ENCODE results near the gene DHRS4L2.
"Not testable (repeated sequence)": the region's sequence is repeated elsewhere in the genome, so short reads cannot be mapped to it uniquely, and the experiment has no call there.

DHRS4L2 gene

GRCh38 chr14:23988607-23989363 is at the start of gene DHRS4L2:
TSS of gene DHRS4L2 (plus strand) at chr14:23988929. CDS start at chr14:23988948, 19 bp downstream.
- DNase-seq (ENCODE audit: extremely low spot score); CTCF ChIA-PET; POLR2A ChIA-PET: not testable (repeated sequence)

- no peak for DNase-seq (ENCODE audit: extremely low spot score)
- ChIA-PET POLR2A (no interaction called here), CTCF (no interaction called here)
- TF ChIP-seq HDGF (IDR thresholded peaks at IDR 0.05; ENCODE audit: borderline replicate concordance) (no peak), FOXM1 (IDR thresholded peaks at IDR 0.05; ENCODE audit: borderline replicate concordance) (no peak), LEF1 (IDR thresholded peaks at IDR 0.05; ENCODE audit: borderline replicate concordance) (no peak), FOXA1 (IDR thresholded peaks at IDR 0.05) (no peak)
Measured at GRCh38 chr14:23939607-23940326, 49.0 kb upstream of the DHRS4L2 start.

- TF ChIP-seq ELF4 (IDR thresholded peaks at IDR 0.05): no peak
- no peak for TF ChIP-seq NFRKB (IDR thresholded peaks at IDR 0.05)
- TF ChIP-seq FOXA1 (IDR thresholded peaks at IDR 0.05): no peak
- no peak for TF ChIP-seq FOXM1 (IDR thresholded peaks at IDR 0.05; ENCODE audit: borderline replicate concordance)
- no peak for TF ChIP-seq LEF1 (IDR thresholded peaks at IDR 0.05; ENCODE audit: borderline replicate concordance)
- no peak for TF ChIP-seq ARNT (IDR thresholded peaks at IDR 0.05)
- TF ChIP-seq FOXK2 (IDR thresholded peaks at IDR 0.05): no peak
- no peak for TF ChIP-seq HDGF (IDR thresholded peaks at IDR 0.05; ENCODE audit: borderline replicate concordance)
- no peak for TF ChIP-seq SP1 (IDR thresholded peaks at IDR 0.05)
- no peak for TF ChIP-seq BHLHE40 (IDR thresholded peaks at IDR 0.05; ENCODE audit: borderline replicate concordance)
- TF ChIP-seq SUZ12 (IDR thresholded peaks at IDR 0.05): no peak
- TF ChIP-seq PKNOX1 (IDR thresholded peaks at IDR 0.05): no peak
- TF ChIP-seq ZNF384 (IDR thresholded peaks at IDR 0.05): no peak
- TF ChIP-seq L3MBTL2 (conservative IDR thresholded peaks at IDR 0.05): no peak
- no peak for TF ChIP-seq CTBP1 (IDR thresholded peaks at IDR 0.05; ENCODE audit: borderline replicate concordance)
- no peak for TF ChIP-seq TARDBP (IDR thresholded peaks at IDR 0.05)
- ChIA-PET POLR2A (no interaction called here), CTCF (no interaction called here)
- no peak for DNase-seq (ENCODE audit: extremely low spot score)
Measured at GRCh38 chr14:23941230-23941629, 47.5 kb upstream of the DHRS4L2 start.

- no peak for DNase-seq (ENCODE audit: extremely low spot score)
- TF ChIP-seq BHLHE40 (IDR thresholded peaks at IDR 0.05; ENCODE audit: borderline replicate concordance) (no peak), TARDBP (IDR thresholded peaks at IDR 0.05) (no peak), ELF4 (IDR thresholded peaks at IDR 0.05) (no peak), FOXM1 (IDR thresholded peaks at IDR 0.05; ENCODE audit: borderline replicate concordance) (no peak), CTBP1 (IDR thresholded peaks at IDR 0.05; ENCODE audit: borderline replicate concordance) (no peak), ARNT (IDR thresholded peaks at IDR 0.05) (no peak), HDGF (IDR thresholded peaks at IDR 0.05; ENCODE audit: borderline replicate concordance) (no peak), FOXA1 (IDR thresholded peaks at IDR 0.05) (no peak), NFRKB (IDR thresholded peaks at IDR 0.05) (no peak), FOXK2 (IDR thresholded peaks at IDR 0.05) (no peak), ZNF384 (IDR thresholded peaks at IDR 0.05) (no peak), LEF1 (IDR thresholded peaks at IDR 0.05; ENCODE audit: borderline replicate concordance) (no peak), L3MBTL2 (conservative IDR thresholded peaks at IDR 0.05) (no peak), SUZ12 (IDR thresholded peaks at IDR 0.05) (no peak), PKNOX1 (IDR thresholded peaks at IDR 0.05) (no peak), SP1 (IDR thresholded peaks at IDR 0.05) (no peak)
- CTCF ChIA-PET: no interaction called here
- POLR2A ChIA-PET: no interaction called here
Measured at GRCh38 chr14:23941669-23942068, 47.1 kb upstream of the DHRS4L2 start.

- TF ChIP-seq L3MBTL2 (conservative IDR thresholded peaks at IDR 0.05) (no peak), CTBP1 (IDR thresholded peaks at IDR 0.05; ENCODE audit: borderline replicate concordance) (no peak), SP1 (IDR thresholded peaks at IDR 0.05) (no peak), ZNF384 (IDR thresholded peaks at IDR 0.05) (no peak), SUZ12 (IDR thresholded peaks at IDR 0.05) (no peak), PKNOX1 (IDR thresholded peaks at IDR 0.05) (no peak), BHLHE40 (IDR thresholded peaks at IDR 0.05; ENCODE audit: borderline replicate concordance) (no peak), ELF4 (IDR thresholded peaks at IDR 0.05) (no peak), FOXA1 (IDR thresholded peaks at IDR 0.05) (no peak), HDGF (IDR thresholded peaks at IDR 0.05; ENCODE audit: borderline replicate concordance) (no peak), ARNT (IDR thresholded peaks at IDR 0.05) (no peak), FOXK2 (IDR thresholded peaks at IDR 0.05) (no peak), FOXM1 (IDR thresholded peaks at IDR 0.05; ENCODE audit: borderline replicate concordance) (no peak), LEF1 (IDR thresholded peaks at IDR 0.05; ENCODE audit: borderline replicate concordance) (no peak), NFRKB (IDR thresholded peaks at IDR 0.05) (no peak), TARDBP (IDR thresholded peaks at IDR 0.05) (no peak)
- POLR2A ChIA-PET: no interaction called here
- no peak for DNase-seq (ENCODE audit: extremely low spot score)
- CTCF ChIA-PET: interaction anchor here (0.6 kb wide), 1 partner anchor 314 kb away, joined by 3 read pairs; no protein-coding TSS in a partner anchor
Measured at GRCh38 chr14:23942587-23942986, 46.1 kb upstream of the DHRS4L2 start.

- POLR2A ChIA-PET; DNase-seq (ENCODE audit: extremely low spot score); CTCF ChIA-PET: not testable (repeated sequence)
Measured at GRCh38 chr14:23949069-23949468, 39.7 kb upstream of the DHRS4L2 start.
